K562 (cell line): Measurements from ENCODE around the gene S100A7A. TPM values are rescaled to one million over a fixed set of nuclear protein-coding genes. Genes with fewer than 3 reads are reported as not detected.

Experiments used
- CBFA2T3 ChIP-seq: fragments of 450-650 bp; IDR thresholded peaks from 2 replicates; pipeline ENCODE4 v1.6.1; 2017
- DIDO1 ChIP-seq: fragments of 450-650 bp; IDR thresholded peaks from 2 replicates; pipeline ENCODE4 v1.6.1; 2016; ENCODE audit warnings: low read depth, missing biosample characterization, missing genetic modification characterization
- KDM1A ChIP-seq, 2 experiments: fragments of 450-650 bp; IDR thresholded peaks; 2 replicates each; pipeline ENCODE4 v1.6.1; 2016; ENCODE audit warnings: mild to moderate bottlenecking in 2 of 2
- KDM2B ChIP-seq: fragments of 250-450 bp; sonication (Bioruptor Pico); IDR thresholded peaks from 2 replicates; pipeline ENCODE4 v1.8.0; 2021; ENCODE audit warnings: mild to moderate bottlenecking, moderate library complexity
- NCOA2 ChIP-seq, 2 experiments: fragments of 450-650 bp; IDR thresholded peaks; 2 replicates each; pipeline ENCODE4 v1.6.1; 2018; ENCODE audit warnings: mild to moderate bottlenecking in 2 of 2, moderate library complexity in 1 of 2; ENCODE audit not compliant: partially characterized antibody in 2 of 2
- NR2C2 ChIP-seq, 2 experiments: fragments of 200-800 bp in 1 of 2; sonication (Bioruptor generic) in 1 of 2; sonication (generic) in 1 of 2; formaldehyde crosslinking in 1 of 2; IDR thresholded peaks; 2 replicates each; pipeline versions ENCODE4 v1.6.1 to v1.8.0; 2016 to 2022; ENCODE audit warnings: mild to moderate bottlenecking in 1 of 2, missing compliant biosample characterization in 1 of 2, missing genetic modification characterization in 1 of 2, missing genetic modification reagents in 1 of 2
- POLR3G ChIP-seq: IDR thresholded peaks from 2 replicates; pipeline ENCODE4 v1.6.1; 2011; ENCODE audit not compliant: insufficient read length, insufficient replicate concordance; ENCODE audit errors: extremely low read depth
- RNF2 ChIP-seq: sonication (generic); IDR thresholded peaks from 2 replicates; pipeline ENCODE4 v1.6.1; 2016
- SLC30A9 ChIP-seq: fragments of 250-450 bp; sonication (Bioruptor Pico); IDR thresholded peaks from 2 replicates; pipeline ENCODE4 v1.8.0; 2022; ENCODE audit warnings: mild to moderate bottlenecking, moderate library complexity
- ZBTB5 ChIP-seq: fragments of 450-650 bp; IDR thresholded peaks from 2 replicates; pipeline ENCODE4 v1.6.1; 2017; ENCODE audit warnings: antibody characterized with exemption
- ZBTB8A ChIP-seq: fragments of 450-650 bp; IDR thresholded peaks from 2 replicates; pipeline ENCODE4 v1.6.1; 2018; ENCODE audit warnings: mild to moderate bottlenecking, moderate library complexity; ENCODE audit not compliant: partially characterized antibody
- ZNF311 ChIP-seq: fragments of 250-450 bp; sonication (Bioruptor Pico); IDR thresholded peaks from 2 replicates; pipeline ENCODE4 v1.4.0; 2020; ENCODE audit warnings: mild to moderate bottlenecking, moderate library complexity
- ZNF609 ChIP-seq: sonication (generic); formaldehyde crosslinking; IDR thresholded peaks from 2 replicates; pipeline ENCODE4 v1.8.1; 2023; ENCODE audit warnings: missing genetic modification reagents, mild to moderate bottlenecking, borderline replicate concordance
- polyA plus RNA-seq, 8 experiments: library from polyadenylated mRNA; depleted of rRNA in 4 of 8; stranded (reverse) in 5 of 8; unstranded in 3 of 8; fragments of >200 nt; fragmentation: Nextera tagmentation in 2 of 8; fragmentation: Illumina TruSeq in 1 of 8; extraction: Ambion mirVana in 2 of 8; extraction: Trizol in 1 of 8; gene quantifications; 2 replicates each; pipeline versions ENCODE4 v1.2.1 to v1.2.3, GENCODE V29; 2011 to 2014; ENCODE audit warnings: inconsistent platforms in 1 of 8, missing spikeins in 1 of 8
- total RNA-seq, 7 experiments: library from RNA; depleted of rRNA in 6 of 7; stranded (reverse); fragments of >200 nt in 6 of 7; fragmentation: Illumina TruSeq in 2 of 7; extraction: Trizol in 2 of 7; gene quantifications; 2 replicates each; pipeline versions ENCODE4 v1.2.1 to v1.2.3, GENCODE V29; 2011 to 2021; ENCODE audit warnings: low replicate concordance in 1 of 7
- TF ChIP-seq, protein P1 (sequence below): sonication (generic); formaldehyde crosslinking; IDR thresholded peaks from 2 replicates; pipeline ENCODE4 v1.8.0; 2023; ENCODE audit warnings: mild to moderate bottlenecking, missing genetic modification reagents

S100A7A gene
- total and polyA plus RNA-seq, 9 of the 15 experiments (the other 6 are each of a cell fraction or from before 2014, with no cell fraction given), result not detected

DNA sequence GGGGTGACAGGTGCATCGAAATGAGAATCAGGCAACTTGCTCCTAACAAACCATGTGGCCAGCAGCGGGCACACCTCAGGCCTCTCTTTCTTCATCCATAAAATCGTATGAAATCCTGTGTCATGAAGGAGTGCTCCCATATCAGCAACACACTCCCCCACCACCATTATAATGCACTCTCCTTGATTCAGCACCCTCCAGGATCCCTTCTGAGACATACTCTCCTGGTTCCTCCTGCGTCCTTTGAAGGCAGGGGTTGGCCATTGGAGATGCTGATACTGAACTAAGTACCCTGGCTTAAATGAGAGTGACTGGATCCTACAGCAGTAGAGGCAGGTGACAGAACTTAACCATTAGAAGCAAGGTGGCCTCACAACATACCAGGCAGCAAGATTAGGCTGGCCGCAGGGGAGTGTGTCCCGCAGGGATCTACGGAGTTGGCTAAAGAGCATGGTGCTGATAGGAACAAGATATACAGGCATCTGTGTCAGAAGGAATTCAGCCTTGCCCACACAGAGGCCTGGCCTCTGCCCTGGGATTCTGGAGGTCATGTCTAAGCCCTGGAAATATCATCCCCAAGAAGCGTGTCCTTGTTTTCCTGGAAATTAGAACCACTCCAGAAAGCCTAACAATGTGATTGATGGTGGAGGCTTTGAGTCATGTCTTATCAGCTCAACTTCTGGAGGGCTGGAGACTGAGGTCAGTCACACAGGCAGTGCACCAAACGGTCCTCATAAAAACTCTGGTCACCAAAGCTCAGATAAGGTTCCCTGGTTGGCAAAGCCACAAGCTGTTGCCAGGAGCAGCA, 16.8 kb downstream of the S100A7A start (continued):
- TF ChIP-seq ZBTB5, result peak; percentile 73
- TF ChIP-seq ZNF311 (CRISPR knock-in tag), result peak; percentile 69
- peak; percentile 96 for TF ChIP-seq CBFA2T3
- TF ChIP-seq POLR3G, result no peak
- peak; percentile 49; the same call in 1 of the 2 replicates for TF ChIP-seq RNF2
- no peak for TF ChIP-seq NR2C2 (CRISPR knock-in tag; IDR thresholded peaks at IDR 0.05)
- TF ChIP-seq NR2C2 (tag; IDR thresholded peaks at IDR 0.05), result peak; percentile 76
- TF ChIP-seq, protein P1, sequence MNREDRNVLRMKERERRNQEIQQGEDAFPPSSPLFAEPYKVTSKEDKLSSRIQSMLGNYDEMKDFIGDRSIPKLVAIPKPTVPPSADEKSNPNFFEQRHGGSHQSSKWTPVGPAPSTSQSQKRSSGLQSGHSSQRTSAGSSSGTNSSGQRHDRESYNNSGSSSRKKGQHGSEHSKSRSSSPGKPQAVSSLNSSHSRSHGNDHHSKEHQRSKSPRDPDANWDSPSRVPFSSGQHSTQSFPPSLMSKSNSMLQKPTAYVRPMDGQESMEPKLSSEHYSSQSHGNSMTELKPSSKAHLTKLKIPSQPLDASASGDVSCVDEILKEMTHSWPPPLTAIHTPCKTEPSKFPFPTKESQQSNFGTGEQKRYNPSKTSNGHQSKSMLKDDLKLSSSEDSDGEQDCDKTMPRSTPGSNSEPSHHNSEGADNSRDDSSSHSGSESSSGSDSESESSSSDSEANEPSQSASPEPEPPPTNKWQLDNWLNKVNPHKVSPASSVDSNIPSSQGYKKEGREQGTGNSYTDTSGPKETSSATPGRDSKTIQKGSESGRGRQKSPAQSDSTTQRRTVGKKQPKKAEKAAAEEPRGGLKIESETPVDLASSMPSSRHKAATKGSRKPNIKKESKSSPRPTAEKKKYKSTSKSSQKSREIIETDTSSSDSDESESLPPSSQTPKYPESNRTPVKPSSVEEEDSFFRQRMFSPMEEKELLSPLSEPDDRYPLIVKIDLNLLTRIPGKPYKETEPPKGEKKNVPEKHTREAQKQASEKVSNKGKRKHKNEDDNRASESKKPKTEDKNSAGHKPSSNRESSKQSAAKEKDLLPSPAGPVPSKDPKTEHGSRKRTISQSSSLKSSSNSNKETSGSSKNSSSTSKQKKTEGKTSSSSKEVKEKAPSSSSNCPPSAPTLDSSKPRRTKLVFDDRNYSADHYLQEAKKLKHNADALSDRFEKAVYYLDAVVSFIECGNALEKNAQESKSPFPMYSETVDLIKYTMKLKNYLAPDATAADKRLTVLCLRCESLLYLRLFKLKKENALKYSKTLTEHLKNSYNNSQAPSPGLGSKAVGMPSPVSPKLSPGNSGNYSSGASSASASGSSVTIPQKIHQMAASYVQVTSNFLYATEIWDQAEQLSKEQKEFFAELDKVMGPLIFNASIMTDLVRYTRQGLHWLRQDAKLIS (CRISPR knock-in tag), result no peak
- no peak for TF ChIP-seq KDM2B (CRISPR knock-in tag)
- TF ChIP-seq SLC30A9 (CRISPR knock-in tag), result no peak
- TF ChIP-seq KDM1A (IDR thresholded peaks at IDR 0.05), result peak; percentile 91 to 94
- TF ChIP-seq DIDO1, result no peak
- peak; percentile 48; the same call in 1 of the 2 replicates for TF ChIP-seq ZNF609 (CRISPR knock-in tag)
- no peak for TF ChIP-seq NCOA2 (IDR thresholded peaks at IDR 0.05; ENCODE audit: partially characterized antibody in 2 of 2)
- TF ChIP-seq ZBTB8A, result no peak
